HepG2 (cell line): Measurements from ENCODE around the gene HBQ1. TPM values are rescaled to one million over a fixed set of nuclear protein-coding genes. Genes with fewer than 3 reads are reported as not detected.
A peak's percentile ranks its signal among the peaks of the same experiment; 100 is the strongest.

Experiments used
- ARHGAP35 ChIP-seq: sonication (generic); formaldehyde crosslinking; IDR thresholded peaks from 2 replicates; pipeline ENCODE4 v1.9.0; 2022; ENCODE audit warnings: mild to moderate bottlenecking, inconsistent platforms, moderate library complexity, missing genetic modification reagents, borderline replicate concordance
- ARNTL ChIP-seq: sonication (generic); formaldehyde crosslinking; IDR thresholded peaks from 2 replicates; pipeline ENCODE4 v1.4.0; 2020; ENCODE audit warnings: mild to moderate bottlenecking, missing genetic modification reagents
- ATF7-NPFF ChIP-seq: sonication (generic); formaldehyde crosslinking; IDR thresholded peaks from 2 replicates; pipeline ENCODE4 v1.8.1; 2023; ENCODE audit warnings: mild to moderate bottlenecking, low read depth, missing genetic modification reagents, moderate library complexity
- BRCA1 ChIP-seq: sonication (generic); formaldehyde crosslinking; IDR thresholded peaks from 2 replicates; pipeline ENCODE4 v1.4.0; 2020; ENCODE audit warnings: missing genetic modification reagents
- GTF3A ChIP-seq: sonication (generic); formaldehyde crosslinking; conservative IDR thresholded peaks from 2 replicates; pipeline ENCODE4 v1.4.0; 2020; ENCODE audit warnings: mild to moderate bottlenecking, missing genetic modification reagents
- HDAC6 ChIP-seq: fragments of 200-600 bp; sonication (generic); IDR thresholded peaks from 2 replicates; pipeline ENCODE4 v1.7.0; 2017; ENCODE audit warnings: mild to moderate bottlenecking, antibody characterized with exemption, low read length, low read depth
- HOXA9 ChIP-seq: sonication (generic); formaldehyde crosslinking; IDR thresholded peaks from 2 replicates; pipeline ENCODE4 v1.8.1; 2022; ENCODE audit warnings: missing genetic modification reagents, mild to moderate bottlenecking, moderate library complexity, borderline replicate concordance
- KLF16 ChIP-seq, 2 experiments: sonication (generic) in 1 of 2; formaldehyde crosslinking in 1 of 2; IDR thresholded peaks; 2 replicates each; pipeline versions ENCODE4 v1.6.1 to v1.8.0; 2016 to 2023; ENCODE audit warnings: missing genetic modification reagents in 2 of 2, missing compliant biosample characterization in 1 of 2
- KMT2B ChIP-seq: IDR thresholded peaks from 2 replicates; pipeline ENCODE4 v1.6.1; 2016; ENCODE audit warnings: missing genetic modification reagents, missing compliant biosample characterization
- MBD4 ChIP-seq: IDR thresholded peaks from 2 replicates; pipeline ENCODE4 v1.6.1; 2012; ENCODE audit warnings: low read length, inconsistent platforms, borderline replicate concordance
- MED8 ChIP-seq: sonication (generic); formaldehyde crosslinking; IDR thresholded peaks from 2 replicates; pipeline ENCODE4 v1.8.1; 2023; ENCODE audit warnings: mild to moderate bottlenecking, missing genetic modification reagents; ENCODE audit not compliant: insufficient replicate concordance
- NR2F1 ChIP-seq, 2 experiments: fragments of 450-650 bp in 1 of 2; formaldehyde crosslinking in 1 of 2; IDR thresholded peaks; 2 replicates each; pipeline versions ENCODE4 v1.5.0 to v1.6.1; 2016 to 2020; ENCODE audit warnings: mild to moderate bottlenecking in 1 of 2, missing compliant biosample characterization in 1 of 2, missing genetic modification reagents in 1 of 2, moderate library complexity in 1 of 2
- TBX3 ChIP-seq: fragments of 450-650 bp; IDR thresholded peaks from 2 replicates; pipeline ENCODE4 v1.6.1; 2017; ENCODE audit warnings: antibody characterized with exemption, mild to moderate bottlenecking, inconsistent platforms, borderline replicate concordance
- XRCC5 ChIP-seq: fragments of 200-400 bp; formaldehyde crosslinking; optimal IDR thresholded peaks from 2 replicates; pipeline ENCODE3; 2017; ENCODE audit warnings: mild to moderate bottlenecking, low read length
- YY1 ChIP-seq: IDR thresholded peaks from 2 replicates; pipeline ENCODE4 v1.6.1; 2011; ENCODE audit warnings: low read length, low read depth, moderate library complexity, mild to moderate bottlenecking; ENCODE audit not compliant: insufficient read depth, insufficient replicate concordance
- ZNF160 ChIP-seq: sonication (generic); formaldehyde crosslinking; IDR thresholded peaks from 2 replicates; pipeline ENCODE4 v1.8.0; 2022; ENCODE audit warnings: mild to moderate bottlenecking, inconsistent platforms, missing genetic modification reagents
- ZNF44 ChIP-seq: sonication (generic); formaldehyde crosslinking; IDR thresholded peaks from 2 replicates; pipeline ENCODE4 v1.5.1; 2020; ENCODE audit warnings: mild to moderate bottlenecking, missing genetic modification reagents
- ZNF557 ChIP-seq: sonication (generic); formaldehyde crosslinking; IDR thresholded peaks from 2 replicates; pipeline ENCODE4 v1.4.0; 2020; ENCODE audit warnings: missing genetic modification reagents
- ZNF558 ChIP-seq: sonication (generic); formaldehyde crosslinking; IDR thresholded peaks from 2 replicates; pipeline ENCODE4 v1.9.0; 2022; ENCODE audit warnings: mild to moderate bottlenecking, missing genetic modification reagents, borderline replicate concordance
- ZNF614 ChIP-seq: IDR thresholded peaks from 2 replicates; pipeline ENCODE4 v1.6.1; 2018; ENCODE audit warnings: missing biosample characterization, missing genetic modification reagents, inconsistent platforms, borderline replicate concordance
- ZNF615 ChIP-seq: sonication (generic); formaldehyde crosslinking; IDR thresholded peaks from 2 replicates; pipeline ENCODE4 v1.5.0; 2020; ENCODE audit warnings: mild to moderate bottlenecking, missing genetic modification reagents, borderline replicate concordance
- ZNF713 ChIP-seq: sonication (generic); formaldehyde crosslinking; IDR thresholded peaks from 2 replicates; pipeline ENCODE4 v1.4.0; 2020; ENCODE audit warnings: mild to moderate bottlenecking, missing genetic modification reagents
- ZNF782 ChIP-seq: sonication (generic); formaldehyde crosslinking; IDR thresholded peaks from 2 replicates; pipeline ENCODE4 v1.4.0; 2020; ENCODE audit warnings: missing genetic modification reagents, mild to moderate bottlenecking, borderline replicate concordance
- polyA plus RNA-seq, 8 experiments: library from polyadenylated mRNA; depleted of rRNA in 3 of 8; stranded (reverse) in 7 of 8; unstranded in 1 of 8; fragments of >200 nt; fragmentation: Illumina TruSeq in 4 of 8; extraction: Trizol in 4 of 8; gene quantifications; 2 replicates each; pipeline versions ENCODE4 v1.2.1 to v1.2.3, GENCODE V29; 2011 to 2016; ENCODE audit warnings: low read depth in 4 of 8, missing spikeins in 1 of 8, mixed read lengths in 1 of 8; ENCODE audit not compliant: insufficient read depth in 1 of 8
- total RNA-seq, 5 experiments: library from RNA; depleted of rRNA; stranded (reverse); fragments of >200 nt; fragmentation: Illumina TruSeq; extraction: Trizol; gene quantifications; 2 replicates each; pipeline ENCODE4 v1.2.3, GENCODE V29; 2016; ENCODE audit warnings: low read depth in 1 of 5
- TF ChIP-seq, protein P1 (sequence below): sonication (generic); IDR thresholded peaks from 2 replicates; pipeline ENCODE4 v1.6.1; 2016; ENCODE audit warnings: low read depth, borderline replicate concordance
- TF ChIP-seq, protein P2 (sequence below): sonication (generic); formaldehyde crosslinking; IDR thresholded peaks from 2 replicates; pipeline ENCODE4 v1.4.0; 2020; ENCODE audit warnings: missing genetic modification reagents, mild to moderate bottlenecking, borderline replicate concordance

The HBQ1 gene
- total and polyA plus RNA-seq, 2 of the 13 experiments (the other 11 are each of a cell fraction or from before 2014, with no cell fraction given): 4.9 to 7.4 TPM

DNA sequence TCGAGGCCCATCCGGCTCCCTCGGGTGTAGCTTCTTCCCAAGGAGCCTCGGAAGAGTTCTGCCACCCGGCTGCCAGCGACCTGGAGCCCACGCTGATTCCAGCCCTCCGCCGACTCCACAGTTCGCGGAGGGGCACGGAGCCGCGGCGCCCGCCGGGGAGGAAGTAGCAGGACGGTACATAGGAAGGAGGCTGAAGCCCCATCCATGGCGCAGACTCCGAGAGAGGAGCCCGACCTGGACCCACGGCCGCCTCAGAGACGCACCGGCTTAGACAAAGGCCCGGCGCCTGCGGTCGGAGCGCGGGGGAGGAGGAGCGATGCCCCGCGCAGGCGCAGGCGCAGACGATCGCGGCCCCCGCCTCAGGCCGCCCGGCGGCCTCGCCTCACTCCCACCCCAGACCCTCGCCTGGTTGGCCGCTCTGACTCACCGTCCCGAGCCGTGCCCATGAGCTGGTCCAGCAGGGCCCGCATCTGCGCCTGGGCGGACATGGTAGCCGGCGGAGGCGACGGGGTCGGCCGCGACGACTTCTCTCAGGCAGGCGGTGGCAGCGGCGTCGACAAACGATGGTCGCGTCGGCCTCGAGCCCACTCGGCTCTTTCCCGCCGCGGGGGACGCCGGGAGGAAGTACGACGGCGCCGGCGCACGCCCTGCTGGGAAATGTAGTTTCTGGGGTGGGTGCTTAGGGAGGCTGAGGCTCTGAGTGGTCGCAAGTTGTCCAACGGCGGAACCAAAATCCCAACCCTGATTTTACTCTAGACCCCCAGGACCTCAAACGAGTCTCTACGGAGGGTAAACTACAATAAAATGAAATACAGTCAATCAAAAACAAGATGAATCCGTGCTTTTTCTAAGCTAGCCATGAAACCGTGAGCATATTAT lies 48.8 kb downstream of the HBQ1 start, which contains the start of gene LUC7L (continued):
- TF ChIP-seq TBX3: peak; percentile 28; the same call in 1 of the 2 replicates
- peak; percentile 50 for TF ChIP-seq MED8
- TF ChIP-seq ZNF558 (CRISPR knock-in tag): peak; percentile 94; the same call in 1 of the 2 replicates
- TF ChIP-seq ZNF713 (CRISPR knock-in tag): 0 out of 2 replicates have a peak, but pooled peaks have one; percentile 42
- peak; percentile 94 for TF ChIP-seq ZNF160 (CRISPR knock-in tag)
- TF ChIP-seq ARHGAP35 (CRISPR knock-in tag): peak; percentile 98
- TF ChIP-seq GTF3A: no peak
- peak; percentile 92 for TF ChIP-seq ATF7-NPFF
- TF ChIP-seq NR2F1 (CRISPR knock-in tag; IDR thresholded peaks at IDR 0.05): no peak
- TF ChIP-seq ZNF44 (CRISPR knock-in tag): peak; percentile 97; the same call in 1 of the 2 replicates
- TF ChIP-seq HOXA9 (CRISPR knock-in tag): peak; percentile 94
- TF ChIP-seq KLF16 (CRISPR knock-in tag; IDR thresholded peaks at IDR 0.05): peak in 1 of 2 experiments; percentile 96; a peak in 2 of 4 replicates
- peak; percentile 91 for TF ChIP-seq ZNF614
- TF ChIP-seq XRCC5: peak; percentile 14
- TF ChIP-seq KMT2B (CRISPR knock-in tag): peak; percentile 97
- peak; percentile 87; the same call in 1 of the 2 replicates for TF ChIP-seq ZNF615 (CRISPR knock-in tag)
- no peak for TF ChIP-seq HDAC6
- no peak for TF ChIP-seq ZNF782 (CRISPR knock-in tag)
- TF ChIP-seq, protein P1, sequence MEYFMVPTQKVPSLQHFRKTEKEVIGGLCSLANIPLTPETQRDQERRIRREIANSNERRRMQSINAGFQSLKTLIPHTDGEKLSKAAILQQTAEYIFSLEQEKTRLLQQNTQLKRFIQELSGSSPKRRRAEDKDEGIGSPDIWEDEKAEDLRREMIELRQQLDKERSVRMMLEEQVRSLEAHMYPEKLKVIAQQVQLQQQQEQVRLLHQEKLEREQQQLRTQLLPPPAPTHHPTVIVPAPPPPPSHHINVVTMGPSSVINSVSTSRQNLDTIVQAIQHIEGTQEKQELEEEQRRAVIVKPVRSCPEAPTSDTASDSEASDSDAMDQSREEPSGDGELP: no peak
- no peak; the same call in 1 of the 2 replicates for TF ChIP-seq ARNTL (CRISPR knock-in tag)
- TF ChIP-seq, protein P2, sequence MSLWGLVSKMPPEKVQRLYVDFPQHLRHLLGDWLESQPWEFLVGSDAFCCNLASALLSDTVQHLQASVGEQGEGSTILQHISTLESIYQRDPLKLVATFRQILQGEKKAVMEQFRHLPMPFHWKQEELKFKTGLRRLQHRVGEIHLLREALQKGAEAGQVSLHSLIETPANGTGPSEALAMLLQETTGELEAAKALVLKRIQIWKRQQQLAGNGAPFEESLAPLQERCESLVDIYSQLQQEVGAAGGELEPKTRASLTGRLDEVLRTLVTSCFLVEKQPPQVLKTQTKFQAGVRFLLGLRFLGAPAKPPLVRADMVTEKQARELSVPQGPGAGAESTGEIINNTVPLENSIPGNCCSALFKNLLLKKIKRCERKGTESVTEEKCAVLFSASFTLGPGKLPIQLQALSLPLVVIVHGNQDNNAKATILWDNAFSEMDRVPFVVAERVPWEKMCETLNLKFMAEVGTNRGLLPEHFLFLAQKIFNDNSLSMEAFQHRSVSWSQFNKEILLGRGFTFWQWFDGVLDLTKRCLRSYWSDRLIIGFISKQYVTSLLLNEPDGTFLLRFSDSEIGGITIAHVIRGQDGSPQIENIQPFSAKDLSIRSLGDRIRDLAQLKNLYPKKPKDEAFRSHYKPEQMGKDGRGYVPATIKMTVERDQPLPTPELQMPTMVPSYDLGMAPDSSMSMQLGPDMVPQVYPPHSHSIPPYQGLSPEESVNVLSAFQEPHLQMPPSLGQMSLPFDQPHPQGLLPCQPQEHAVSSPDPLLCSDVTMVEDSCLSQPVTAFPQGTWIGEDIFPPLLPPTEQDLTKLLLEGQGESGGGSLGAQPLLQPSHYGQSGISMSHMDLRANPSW (CRISPR knock-in tag): peak; percentile 72; the same call in 1 of the 2 replicates
- TF ChIP-seq YY1: peak; percentile 71
- no peak for TF ChIP-seq MBD4
- no peak; the same call in 1 of the 2 replicates for TF ChIP-seq BRCA1 (CRISPR knock-in tag)
- TF ChIP-seq ZNF557: peak; percentile 84; the same call in 1 of the 2 replicates
